Tibial nerve (tissue), 4 donors: ENCODE results near the gene EPB41L4B. TPM values are rescaled to one million over a fixed set of nuclear protein-coding genes. Genes with fewer than 3 reads are reported as not detected.

Experiments
- DNase-seq, 2 donors: peaks; one replicate each; pipeline ENCODE4 v3.0.0-alpha.2; 2019; ENCODE audit warnings: low spot score in 2 of 2
- H3K27ac ChIP-seq, 4 donors: fragments of 200-600 bp; sonication (generic) in 3 of 4; one replicate each; pipeline ENCODE4 v1.5.1; 2017 to 2019; ENCODE audit warnings: mild to moderate bottlenecking in 1 of 4
- H3K27me3 ChIP-seq, 2 donors: fragments of 200-600 bp; sonication (generic) in 1 of 2; one replicate each; pipeline versions ENCODE4 v1.5.1 to v1.6.0; 2017 to 2019
- H3K36me3 ChIP-seq, 3 donors: fragments of 200-600 bp; sonication (generic); one replicate each; pipeline ENCODE4 v1.5.1; 2018 to 2019
- H3K4me1 ChIP-seq, 4 donors: fragments of 200-600 bp; sonication (generic) in 3 of 4; one replicate each; pipeline ENCODE4 v1.5.1; 2017 to 2019
- H3K4me3 ChIP-seq, 4 donors: fragments of 200-600 bp; sonication (generic) in 3 of 4; one replicate each; pipeline ENCODE4 v1.5.1; 2017 to 2019; ENCODE audit warnings: mild to moderate bottlenecking in 1 of 4, moderate library complexity in 1 of 4
- H3K9me3 ChIP-seq, 4 donors: fragments of 200-600 bp; sonication (generic) in 3 of 4; one replicate each; pipeline ENCODE4 v1.5.1; 2017 to 2019
- CTCF ChIP-seq, 5 experiments: fragments of 200-600 bp in 3 of 5; fragments of 450-650 bp in 2 of 5; sonication (generic) in 3 of 5; IDR thresholded peaks; one replicate each; pipeline ENCODE4 v1.5.1; 2016 to 2019; ENCODE audit warnings: antibody characterized with exemption in 5 of 5, mild to moderate bottlenecking in 3 of 5, moderate library complexity in 2 of 5
- EP300 ChIP-seq, 2 donors: sonication (generic); formaldehyde crosslinking; IDR thresholded peaks; one replicate each; pipeline ENCODE4 v1.6.1; 2017; ENCODE audit warnings: antibody characterized with exemption in 2 of 2, mild to moderate bottlenecking in 1 of 2
- POLR2A ChIP-seq, 2 donors: fragments of 450-650 bp; IDR thresholded peaks; one replicate each; pipeline ENCODE4 v1.6.1; 2017; ENCODE audit warnings: antibody characterized with exemption in 2 of 2, mild to moderate bottlenecking in 2 of 2, moderate library complexity in 2 of 2
- WGBS, 2 donors: methylation state at CpG; one replicate each; pipeline ENCODE4 v1.1.5; 2018; 5-methylcytosine and 5-hydroxymethylcytosine counted together
- total RNA-seq, 4 donors: library from RNA; depleted of rRNA; stranded (reverse); fragments of >200 nt; gene quantifications; one replicate each; pipeline ENCODE4 v1.1.0, GENCODE V29; 2016

EPB41L4B gene
- total RNA-seq, 4 donors from 2014 or later = 14.7 to 28.0 (median 19.1) TPM

GRCh38 chr9:109238655-109239054 lies 82.2 kb downstream of the EPB41L4B start:
- H3K4me1 ChIP-seq = peaks cover 0 to 8% (median 3%) of the 10 kb centered on the region in 4 donors
- TF ChIP-seq CTCF (IDR thresholded peaks at IDR 0.05) = no peak
- TF ChIP-seq POLR2A (IDR thresholded peaks at IDR 0.05) = no peak
- TF ChIP-seq EP300 (IDR thresholded peaks at IDR 0.05) = no peak
- no peak for DNase-seq
- H3K27me3 ChIP-seq = no peaks in the 10 kb centered on the region
- H3K36me3 ChIP-seq = peaks cover 0 to 17% (median 0%) of the 10 kb centered on the region in 3 donors
- H3K27ac ChIP-seq = no peak overlapping the region
- WGBS, 2 donors = 83 to 90% methylated on average over 3 of the region's 3 CpGs
- H3K4me3 ChIP-seq = no peak overlapping the region
- no peaks in the 10 kb centered on the region for H3K9me3 ChIP-seq

GRCh38 chr9:109238125-109238524 lies 82.7 kb downstream of the EPB41L4B start:
- Histone ChIP-seq H3K36me3 (peaks cover 0 to 17% (median 0%) of the 10 kb centered on the region in 3 donors), H3K4me1 (peaks cover 0 to 8% (median 3%) of the 10 kb centered on the region in 4 donors), H3K9me3 (no peaks in the 10 kb centered on the region), H3K27me3 (no peaks in the 10 kb centered on the region), H3K4me3 (no peak overlapping the region), H3K27ac (no peak overlapping the region)
- TF ChIP-seq POLR2A (IDR thresholded peaks at IDR 0.05) (no peak), CTCF (IDR thresholded peaks at IDR 0.05) (no peak), EP300 (IDR thresholded peaks at IDR 0.05) (no peak)
- 86 to 91% methylated on average over 4 of the region's 4 CpGs for WGBS, 2 donors
- no peak for DNase-seq

GRCh38 chr9:109232449-109233237 lies 88.2 kb downstream of the EPB41L4B start:
- Histone ChIP-seq H3K36me3 (peaks cover 0 to 3% (median 0%) of the 10 kb centered on the region in 3 donors), H3K4me1 (no peaks in the 10 kb centered on the region), H3K9me3 (no peaks in the 10 kb centered on the region), H3K4me3 (no peak overlapping the region), H3K27ac (no peak overlapping the region), H3K27me3 (no peaks in the 10 kb centered on the region)
- TF ChIP-seq EP300 (IDR thresholded peaks at IDR 0.05) (no peak), CTCF (IDR thresholded peaks at IDR 0.05) (no peak), POLR2A (IDR thresholded peaks at IDR 0.05) (no peak)
- no peak for DNase-seq
- WGBS, 2 donors = 31 to 46% methylated on average over 9 of the region's 9 CpGs

GRCh38 chr9:109231593-109231992 lies 89.3 kb downstream of the EPB41L4B start:
- no peaks in the 10 kb centered on the region for H3K27me3 ChIP-seq
- no peak overlapping the region for H3K27ac ChIP-seq
- H3K9me3 ChIP-seq = no peaks in the 10 kb centered on the region
- H3K36me3 ChIP-seq = no peaks in the 10 kb centered on the region
- no peak for DNase-seq
- H3K4me1 ChIP-seq = no peaks in the 10 kb centered on the region
- H3K4me3 ChIP-seq = no peak overlapping the region
- WGBS, 2 donors = 71 to 83% methylated on average over 1 of the region's 1 CpG
- TF ChIP-seq EP300 (IDR thresholded peaks at IDR 0.05) (no peak), POLR2A (IDR thresholded peaks at IDR 0.05) (no peak)

GRCh38 chr9:109230277-109230676 lies 90.6 kb downstream of the EPB41L4B start:
- Histone ChIP-seq H3K27ac (no peak overlapping the region), H3K36me3 (no peaks in the 10 kb centered on the region), H3K4me3 (no peak overlapping the region), H3K27me3 (no peaks in the 10 kb centered on the region), H3K4me1 (no peaks in the 10 kb centered on the region), H3K9me3 (no peaks in the 10 kb centered on the region)
- no peak for DNase-seq
- WGBS, 2 donors = 92 to 95% methylated on average over 4 of the region's 4 CpGs
- no peak for TF ChIP-seq POLR2A (IDR thresholded peaks at IDR 0.05)
- no peak for TF ChIP-seq EP300 (IDR thresholded peaks at IDR 0.05)
- no peak for TF ChIP-seq CTCF (IDR thresholded peaks at IDR 0.05)
